HG03103 (cell line): ENCODE results near the gene CHST9.
"Not testable (repeated sequence)": the region's sequence is repeated elsewhere in the genome, so short reads cannot be mapped to it uniquely, and the experiment has no call there.

ENCODE experiments used
- ATAC-seq: cut with Tn5 transposase; IDR thresholded peaks from one replicate; pipeline ENCODE4 v1.9.1; 2021; ENCODE audit warnings: low read depth; ENCODE audit not compliant: unreplicated experiment

Gene CHST9

DNA sequence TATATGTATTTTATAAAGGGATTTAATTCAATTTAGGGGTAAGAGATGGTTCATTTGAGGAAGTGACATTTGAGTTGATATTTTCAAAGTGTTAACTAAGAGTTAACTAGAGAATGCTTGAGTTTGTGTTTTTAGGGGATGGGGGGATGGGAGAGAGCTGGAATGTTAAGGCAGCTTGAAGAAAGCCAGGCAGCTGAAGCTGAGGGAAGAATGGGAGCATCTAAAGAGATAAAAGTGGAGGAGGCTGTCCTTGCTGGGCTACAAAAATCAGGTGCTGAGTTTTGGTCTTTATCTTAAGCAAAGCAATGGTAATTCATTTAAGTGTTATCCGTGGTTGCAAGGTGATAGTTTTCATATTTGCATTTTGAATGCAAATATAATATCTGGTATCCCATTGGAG, 9.2 kb downstream of the CHST9 start:
- ATAC-seq, result no peak

DNA sequence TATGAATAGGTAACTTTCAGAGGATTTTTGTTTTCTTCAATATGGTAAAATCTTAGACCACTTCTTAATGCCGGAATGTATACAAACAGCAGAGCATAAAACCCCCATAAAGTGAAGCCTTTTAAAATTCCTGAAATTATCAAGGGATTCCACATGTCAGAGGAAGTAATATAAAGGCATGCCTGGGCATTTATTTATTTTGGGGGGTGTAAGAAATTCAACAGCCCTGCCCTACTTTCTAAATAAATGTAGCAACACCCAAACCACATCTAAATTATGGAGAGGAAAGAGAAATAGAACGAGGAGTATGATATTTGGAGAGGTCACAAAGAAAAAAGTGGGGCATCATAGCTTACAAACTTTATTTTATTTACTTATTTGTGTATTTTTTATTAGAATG, 9.9 kb downstream of the CHST9 start:
- no peak for ATAC-seq

- no peak for ATAC-seq
These were observed 13.1 kb downstream of the CHST9 start for GRCh38 chr18:27171993-27172392.

DNA sequence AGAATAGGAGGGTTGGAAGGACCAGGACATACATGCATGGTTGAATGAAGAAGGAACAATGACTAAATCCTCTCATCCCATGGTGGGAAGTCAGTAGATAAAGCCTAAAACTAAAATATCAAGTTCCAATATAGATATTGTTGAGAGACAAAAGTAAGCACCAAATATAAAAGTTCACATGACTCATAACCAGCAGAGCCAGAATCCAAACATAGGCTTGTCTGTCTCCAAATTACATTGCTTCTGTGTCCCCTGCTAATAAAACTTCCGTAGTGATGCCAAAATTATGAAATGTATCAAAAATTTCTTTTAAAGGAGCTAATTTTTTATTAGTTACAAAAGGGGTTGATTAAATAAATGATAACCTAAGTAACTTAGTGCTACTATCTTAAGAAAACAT, 19.7 kb downstream of the CHST9 start:
- no peak for ATAC-seq

DNA sequence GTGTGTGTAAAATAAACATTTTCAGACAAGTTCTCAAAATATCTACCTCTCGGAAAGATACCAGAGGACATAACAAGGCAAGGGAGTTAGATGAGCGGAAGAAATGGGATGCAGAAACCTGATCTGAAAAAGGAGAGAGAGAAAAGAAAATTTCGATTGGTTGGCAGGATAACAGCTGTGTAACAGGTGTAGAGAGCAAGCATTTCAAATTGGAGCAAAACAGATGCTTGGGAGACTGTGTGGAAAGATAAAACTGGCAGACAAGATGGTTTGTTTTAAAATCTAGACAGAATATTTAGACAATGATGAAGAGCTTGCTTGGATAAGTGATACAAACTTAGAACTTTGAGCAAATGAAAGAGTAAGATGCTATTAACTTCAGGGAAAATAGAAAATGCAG, 20.2 kb downstream of the CHST9 start:
- no peak for ATAC-seq

- not testable (repeated sequence) for ATAC-seq
These were observed 21.9 kb downstream of the CHST9 start for GRCh38 chr18:27163197-27163716.

GRCh38 chr18:27149240-27149639, 35.9 kb downstream of the CHST9 start:
- ATAC-seq, result not testable (repeated sequence)

GRCh38 chr18:27144672-27145071, 40.4 kb downstream of the CHST9 start:
- no peak for ATAC-seq

DNA sequence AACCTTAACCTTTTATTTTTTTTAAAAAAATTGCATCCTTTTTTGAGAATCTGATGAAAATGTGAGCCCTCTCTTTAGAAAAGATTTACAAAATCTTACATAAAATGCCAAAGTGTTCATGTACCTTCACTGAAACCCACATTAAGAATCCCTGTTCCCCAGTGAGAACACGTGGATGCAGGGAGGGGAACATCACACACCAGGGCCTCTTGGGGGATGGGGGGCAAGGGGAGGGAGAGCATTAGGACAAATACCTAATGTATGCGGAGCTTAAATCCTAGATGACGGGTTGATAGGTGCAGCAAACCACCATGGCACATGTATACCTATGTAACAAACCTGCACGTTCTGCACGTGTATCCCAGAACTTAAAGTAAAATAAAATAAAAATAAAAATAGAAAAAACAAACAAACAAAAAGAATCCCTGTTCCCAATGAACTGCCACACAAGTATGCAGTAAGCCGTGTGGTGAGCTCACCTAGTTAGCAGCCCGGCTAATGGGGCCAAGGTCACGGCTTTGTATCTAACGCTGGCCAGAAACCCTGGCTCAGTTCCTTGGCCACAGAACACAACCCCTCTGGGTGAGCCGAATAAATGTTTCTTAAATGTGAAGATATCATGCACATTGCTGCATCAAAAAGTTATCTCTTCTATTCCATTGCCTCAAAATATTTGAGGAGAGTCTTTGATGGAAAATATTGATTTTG, 41.4 kb downstream of the CHST9 start:
- no peak for ATAC-seq

- ATAC-seq, result no peak
These were observed 42.2 kb downstream of the CHST9 start for GRCh38 chr18:27142891-27143290.

DNA sequence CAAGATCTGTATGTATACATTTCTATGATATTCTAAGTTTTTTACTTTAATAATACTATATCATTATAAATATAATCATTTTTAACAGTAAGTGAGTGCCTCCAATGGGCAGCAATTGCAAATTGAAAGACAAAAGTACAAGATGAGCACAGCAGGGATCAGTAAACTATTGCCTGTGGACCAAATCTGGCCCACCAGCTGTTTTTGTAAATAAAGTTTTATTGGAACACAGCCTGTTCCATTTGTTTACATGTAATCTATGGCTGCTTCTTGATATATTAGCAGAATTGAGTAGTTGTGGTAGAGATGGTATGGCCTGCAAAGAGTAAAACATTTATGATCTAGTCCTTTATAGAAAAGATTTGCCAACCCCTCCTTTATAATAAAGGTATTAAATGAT, 43.2 kb downstream of the CHST9 start:
- no peak for ATAC-seq

DNA sequence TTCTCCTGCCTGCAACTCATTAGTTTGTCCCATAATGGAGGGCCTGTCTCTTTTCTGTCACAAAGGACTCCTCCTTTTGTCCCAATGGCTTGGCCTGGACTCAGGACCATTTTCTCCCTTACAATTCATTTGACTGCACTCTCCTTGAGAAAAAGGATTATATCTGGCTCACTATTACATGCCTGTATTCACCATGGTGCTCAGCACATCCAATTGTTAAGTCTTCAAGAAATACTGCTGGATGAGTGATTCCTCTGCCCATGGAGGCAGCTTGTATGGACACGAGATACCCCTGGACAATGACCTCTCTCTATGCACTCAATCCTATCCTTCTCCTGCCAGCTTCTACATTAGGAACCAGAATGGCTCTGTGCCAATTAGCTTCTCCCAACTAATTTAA, 47.0 kb downstream of the CHST9 start:
- ATAC-seq, result no peak

DNA sequence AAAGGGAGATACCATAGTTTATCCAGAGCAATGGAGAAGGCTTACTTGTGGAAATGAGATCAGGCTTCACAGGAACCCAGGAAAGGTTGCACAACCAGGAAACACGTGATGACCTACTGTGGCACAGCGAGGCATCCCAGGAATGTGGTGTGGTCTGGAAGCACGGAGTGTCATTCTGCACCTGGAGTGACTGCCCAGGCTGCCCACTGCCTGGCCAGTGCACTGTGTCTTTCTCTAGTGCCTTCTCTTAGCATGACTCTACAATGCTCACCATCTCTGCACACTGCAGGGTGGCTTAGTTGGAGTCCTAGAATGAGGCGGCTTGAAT, 48.9 kb downstream of the CHST9 start:
- ATAC-seq, result no peak

DNA sequence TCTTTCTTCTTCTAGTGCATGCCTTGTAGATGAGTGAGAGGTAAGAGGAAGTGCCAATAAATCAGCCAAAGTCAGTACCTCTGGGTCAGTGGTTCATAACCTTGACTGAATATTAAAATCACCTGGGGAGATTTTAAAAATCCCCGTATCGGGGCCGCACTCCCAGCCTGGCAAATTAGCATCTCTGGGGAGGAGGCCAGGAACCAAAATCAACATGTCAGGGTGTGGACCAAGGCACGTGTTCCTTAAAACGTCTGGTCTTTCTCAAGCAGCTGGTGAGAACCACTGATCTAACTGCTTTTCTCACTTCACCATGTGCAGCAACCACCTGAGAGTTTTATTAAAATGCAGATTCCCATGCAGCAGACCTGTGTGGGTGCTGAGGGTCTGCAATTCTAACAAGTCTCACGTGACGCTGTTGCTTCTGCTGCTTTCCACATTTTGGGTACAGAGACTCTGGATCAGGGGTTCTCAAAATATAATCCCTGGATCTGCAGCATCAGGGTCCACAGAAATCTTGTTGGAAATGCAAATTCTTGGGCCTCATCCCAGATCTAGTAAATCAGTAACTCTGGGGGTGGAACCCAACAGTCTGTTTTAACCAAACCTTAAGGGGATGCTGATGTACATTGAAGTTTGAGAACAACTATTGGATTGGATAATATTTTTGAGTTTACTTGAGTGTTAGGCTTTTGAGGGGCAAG, 49.5 kb downstream of the CHST9 start:
- no peak for ATAC-seq

DNA sequence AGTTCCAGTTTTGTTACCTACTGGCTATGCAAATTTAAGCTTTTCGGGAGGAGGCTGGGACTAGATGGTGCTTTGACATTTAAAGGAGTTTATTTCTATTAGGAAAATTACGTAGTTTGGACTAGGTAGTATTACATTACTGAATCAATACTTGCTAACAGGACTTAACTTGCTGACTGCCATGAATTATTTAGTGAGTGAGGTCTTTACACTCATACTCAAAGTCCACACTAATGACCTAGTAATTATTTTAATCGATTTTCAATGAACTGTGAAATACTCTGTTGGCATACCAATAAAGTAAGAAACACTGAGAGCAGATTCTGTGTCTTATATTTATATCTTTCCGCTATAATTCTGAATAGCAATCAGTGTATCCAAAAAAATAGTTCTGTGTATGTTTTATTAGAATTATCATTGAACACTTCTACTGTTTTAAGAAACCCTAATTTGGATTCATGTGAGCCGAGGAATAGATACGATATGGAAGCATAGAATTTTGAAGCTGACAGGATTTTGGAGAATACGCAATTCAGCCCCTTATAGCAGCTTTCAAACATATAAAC, 55.0 kb downstream of the CHST9 start:
- ATAC-seq, result no peak

- ATAC-seq, result no peak
These were observed 60.9 kb downstream of the CHST9 start for GRCh38 chr18:27124196-27124595.

DNA sequence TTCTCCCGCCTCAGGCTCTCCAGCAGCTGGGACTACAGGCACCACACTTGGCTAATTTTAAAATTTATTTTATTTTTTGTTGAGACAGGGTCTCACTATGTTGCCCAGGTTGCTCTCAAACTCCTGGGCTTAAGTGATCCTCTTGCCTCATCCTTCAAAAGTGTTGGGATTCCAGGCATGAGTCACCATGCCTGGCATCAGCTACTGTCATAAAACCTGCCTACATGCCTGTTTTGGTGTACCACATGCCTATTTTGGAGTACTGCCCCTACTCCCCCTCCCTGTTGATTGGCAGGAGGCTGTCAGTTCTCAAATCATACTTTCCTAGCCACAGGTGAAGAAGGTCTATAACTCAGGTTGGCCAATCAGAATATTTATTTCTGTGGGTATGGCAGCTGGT, 64.0 kb downstream of the CHST9 start:
- no peak for ATAC-seq

- no peak for ATAC-seq
These were observed 64.9 kb downstream of the CHST9 start for GRCh38 chr18:27120246-27120645.

DNA sequence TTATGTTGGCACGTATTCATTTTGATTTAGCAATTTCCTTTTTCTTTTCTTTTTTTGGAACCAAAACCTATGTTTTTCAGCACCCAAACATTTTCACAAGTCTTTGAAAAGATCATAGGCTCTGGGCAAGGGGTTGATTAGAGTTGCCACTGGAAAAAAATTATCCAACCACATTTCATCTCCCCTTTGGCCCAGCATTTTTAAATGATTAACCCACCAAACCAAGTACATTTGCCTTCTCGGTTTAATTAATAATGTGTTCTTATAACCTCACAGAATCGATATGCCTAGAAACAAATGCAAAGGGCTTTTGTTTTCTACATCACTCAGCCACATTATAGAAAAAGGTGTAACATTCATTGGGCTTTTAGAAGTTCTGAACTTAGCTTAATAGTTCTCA, 66.1 kb downstream of the CHST9 start:
- no peak for ATAC-seq

GRCh38 chr18:27114842-27115241, 70.3 kb downstream of the CHST9 start:
- ATAC-seq, result no peak

GRCh38 chr18:27113358-27113757, 71.8 kb downstream of the CHST9 start:
- ATAC-seq, result no peak

DNA sequence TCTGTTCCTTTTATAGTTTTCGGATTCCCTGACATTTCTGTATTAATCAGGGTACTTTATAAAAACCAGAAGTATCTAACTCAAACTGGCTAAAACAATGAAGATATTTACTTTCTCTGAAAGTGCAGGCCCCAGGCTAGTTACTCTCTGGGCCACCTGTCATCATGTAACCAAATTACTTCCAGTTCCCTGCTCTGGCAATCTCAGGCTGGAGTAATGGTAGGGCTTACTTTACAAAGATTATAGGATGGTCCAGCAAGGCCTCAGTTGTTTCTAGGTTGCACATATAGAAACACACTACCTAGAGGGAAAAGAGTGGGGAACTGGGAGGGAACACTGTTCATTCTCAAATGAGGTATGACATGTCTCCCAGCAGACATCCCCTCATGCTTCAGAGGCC, 74.8 kb downstream of the CHST9 start:
- ATAC-seq, result no peak
